HG03432 (cell line): ENCODE results near the gene PYCARD.

Experiments
- ATAC-seq: cut with Tn5 transposase; IDR thresholded peaks from one replicate; pipeline ENCODE4 v1.9.1; 2021; ENCODE audit warnings: mild to moderate bottlenecking, moderate library complexity; ENCODE audit not compliant: unreplicated experiment

The PYCARD gene

DNA sequence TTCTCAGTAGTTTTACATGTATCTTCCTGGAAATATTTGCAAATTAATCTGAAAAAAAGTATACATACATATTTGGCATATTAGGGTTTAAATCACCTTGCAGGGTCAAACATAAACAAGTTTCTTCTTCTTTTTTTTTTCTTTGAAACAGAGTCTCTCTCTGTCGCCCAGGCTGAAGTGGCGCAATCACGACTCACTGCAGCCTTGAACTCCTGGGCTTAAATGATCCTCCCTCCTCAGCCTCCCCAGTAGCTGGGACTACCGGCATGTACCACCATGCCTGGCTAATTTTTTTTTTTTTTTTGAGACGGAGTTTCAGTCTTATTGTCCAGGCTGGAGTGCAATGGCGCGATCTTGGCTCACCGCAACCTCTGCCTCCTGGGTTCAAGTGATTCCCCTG is 35.2 kb downstream of the PYCARD start:
- ATAC-seq: no peak

DNA sequence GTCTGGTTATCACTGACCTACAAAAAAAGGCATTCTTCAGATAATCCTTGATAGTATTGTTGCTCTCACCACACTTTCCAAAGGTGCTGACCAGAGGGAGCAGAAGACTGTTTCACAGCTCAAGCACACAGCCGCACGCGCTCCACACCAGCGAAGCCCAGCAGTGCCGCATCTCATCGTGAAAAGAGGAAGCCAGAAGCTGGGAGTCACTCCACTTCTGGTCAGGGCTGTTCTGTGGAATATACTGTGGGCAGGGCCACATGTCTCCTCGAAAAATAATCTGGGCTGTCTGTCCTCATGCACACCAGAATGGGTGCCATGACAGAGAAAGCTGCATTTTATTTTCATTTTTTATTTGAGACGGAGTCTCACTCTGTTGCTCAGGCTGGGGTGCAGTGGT is 45.4 kb downstream of the PYCARD start:
- no peak for ATAC-seq
